Neural cell (in vitro differentiated cells): Measurements from ENCODE around the gene MIGA2.

Source experiments
- CTCF ChIP-seq: fragments of 450-650 bp; IDR thresholded peaks from 2 replicates; pipeline ENCODE4 v1.5.1; 2014; ENCODE audit warnings: antibody characterized with exemption, mild to moderate bottlenecking, moderate library complexity; ENCODE audit not compliant: poor library complexity, severe bottlenecking
- EP300 ChIP-seq: fragments of 450-650 bp; conservative IDR thresholded peaks from 2 replicates; pipeline ENCODE4 v1.6.1; 2014; ENCODE audit warnings: antibody characterized with exemption, mild to moderate bottlenecking, moderate library complexity; ENCODE audit not compliant: poor library complexity, severe bottlenecking
- EZH2 ChIP-seq: fragments of 200-600, 300-800 bp; shearing (Covaris generic), sonication (generic); IDR thresholded peaks from 2 replicates; pipeline ENCODE4 v1.6.1; 2014; ENCODE audit warnings: antibody characterized with exemption, low read length, borderline replicate concordance, mild to moderate bottlenecking; ENCODE audit not compliant: insufficient read depth, poor library complexity, severe bottlenecking
- TAF1 ChIP-seq: IDR thresholded peaks from 2 replicates; pipeline ENCODE4 v1.6.1; 2012; ENCODE audit warnings: low read depth

GRCh38 chr9:129023036-129023907, 13.2 kb upstream of the MIGA2 start:
- TF ChIP-seq EP300 = no peak
- TF ChIP-seq CTCF = no peak
- no peak for TF ChIP-seq EZH2
- no peak for TF ChIP-seq TAF1
